Liver (tissue), 9 donors: ENCODE results near the gene ATP11A. TPM values are rescaled to one million over a fixed set of nuclear protein-coding genes. Genes with fewer than 3 reads are reported as not detected.

ENCODE experiments used
- DNase-seq: peaks from one replicate; pipeline ENCODE4 v3.0.0-alpha.2; 2017; ENCODE audit warnings: low spot score
- H3K27ac ChIP-seq, 2 donors: one replicate each; pipeline ENCODE4 v1.7.0; 2013; ENCODE audit warnings: inconsistent platforms in 2 of 2, low read length in 2 of 2, control low read depth in 1 of 2, low read depth in 1 of 2, mild to moderate bottlenecking in 1 of 2
- H3K27me3 ChIP-seq, 4 donors: one replicate each; pipeline versions ENCODE4 v1.6.1 to v1.7.0; 2013; ENCODE audit warnings: low read length in 3 of 4, inconsistent platforms in 1 of 4, mild to moderate bottlenecking in 1 of 4, moderate library complexity in 1 of 4; ENCODE audit not compliant: control insufficient read depth in 4 of 4, insufficient read depth in 4 of 4
- H3K36me3 ChIP-seq, 4 donors: one replicate each; pipeline versions ENCODE4 v1.6.1 to v1.7.0; 2013; ENCODE audit warnings: low read length in 3 of 4, mild to moderate bottlenecking in 3 of 4, low read depth in 1 of 4, moderate library complexity in 1 of 4; ENCODE audit not compliant: control insufficient read depth in 4 of 4, insufficient read depth in 3 of 4
- H3K4me1 ChIP-seq, 4 donors: one replicate each; pipeline versions ENCODE4 v1.6.1 to v1.7.0; 2013; ENCODE audit warnings: low read length in 3 of 4, mild to moderate bottlenecking in 3 of 4, moderate library complexity in 1 of 4; ENCODE audit not compliant: control insufficient read depth in 4 of 4, insufficient read depth in 4 of 4
- H3K4me3 ChIP-seq, 3 donors: one replicate each; pipeline versions ENCODE4 v1.6.1 to v1.7.0; 2013; ENCODE audit warnings: low read length in 3 of 3, control low read depth in 1 of 3, low read depth in 1 of 3, mild to moderate bottlenecking in 1 of 3
- H3K9ac ChIP-seq, 2 donors: one replicate each; pipeline ENCODE4 v1.7.0; 2013; ENCODE audit warnings: low read length in 2 of 2, mild to moderate bottlenecking in 2 of 2, moderate library complexity in 2 of 2, control low read depth in 1 of 2, low read depth in 1 of 2
- H3K9me3 ChIP-seq, 4 donors: one replicate each; pipeline versions ENCODE4 v1.6.1 to v1.7.0; 2013; ENCODE audit warnings: low read length in 3 of 4; ENCODE audit not compliant: control insufficient read depth in 4 of 4
- CTCF ChIP-seq: fragments of 150-350 bp; IDR thresholded peaks from 2 replicates; pipeline ENCODE4 v1.5.1; 2017; ENCODE audit warnings: improper control_type of control experiment, low read depth, low read length; ENCODE audit not compliant: missing input control
- EGR1 ChIP-seq, 2 donors: IDR thresholded peaks; 2 replicates each; pipeline ENCODE4 v1.6.1; 2016 to 2018; ENCODE audit warnings: antibody characterized with exemption in 2 of 2, low read depth in 2 of 2
- FOXA1 ChIP-seq: IDR thresholded peaks from 2 replicates; pipeline ENCODE4 v1.6.1; 2016; ENCODE audit warnings: antibody characterized with exemption
- FOXA2 ChIP-seq: IDR thresholded peaks from 2 replicates; pipeline ENCODE4 v1.6.1; 2016; ENCODE audit warnings: antibody characterized with exemption
- GABPA ChIP-seq, 2 donors: IDR thresholded peaks in 1 of 2; conservative IDR thresholded peaks in 1 of 2; 2 replicates each; pipeline ENCODE4 v1.6.1; 2016; ENCODE audit warnings: antibody characterized with exemption in 2 of 2, mild to moderate bottlenecking in 1 of 2, moderate library complexity in 1 of 2
- HNF4A ChIP-seq, 2 donors: conservative IDR thresholded peaks; 2 replicates each; pipeline ENCODE4 v1.6.1; 2016; ENCODE audit warnings: antibody characterized with exemption in 2 of 2, mild to moderate bottlenecking in 2 of 2
- HNF4G ChIP-seq: IDR thresholded peaks from 2 replicates; pipeline ENCODE4 v1.6.1; 2016; ENCODE audit warnings: antibody characterized with exemption
- JUND ChIP-seq, 2 donors: IDR thresholded peaks; 2 replicates each; pipeline ENCODE4 v1.6.1; 2016; ENCODE audit warnings: antibody characterized with exemption in 2 of 2
- MAX ChIP-seq: IDR thresholded peaks from 2 replicates; pipeline ENCODE4 v1.6.1; 2016; ENCODE audit warnings: antibody characterized with exemption
- NR2F2 ChIP-seq: IDR thresholded peaks from 2 replicates; pipeline ENCODE4 v1.6.1; 2016; ENCODE audit warnings: antibody characterized with exemption
- RAD21 ChIP-seq, 2 donors: IDR thresholded peaks; 2 replicates each; pipeline ENCODE4 v1.6.1; 2016; ENCODE audit warnings: antibody characterized with exemption in 2 of 2, mild to moderate bottlenecking in 2 of 2
- REST ChIP-seq: IDR thresholded peaks from 2 replicates; pipeline ENCODE4 v1.6.1; 2016; ENCODE audit warnings: antibody characterized with exemption, mild to moderate bottlenecking
- RXRA ChIP-seq, 2 donors: IDR thresholded peaks; 2 replicates each; pipeline ENCODE4 v1.6.1; 2017 to 2018; ENCODE audit warnings: antibody characterized with exemption in 2 of 2, mild to moderate bottlenecking in 1 of 2
- SP1 ChIP-seq: IDR thresholded peaks from 2 replicates; pipeline ENCODE4 v1.6.1; 2018; ENCODE audit warnings: antibody characterized with exemption, mild to moderate bottlenecking
- TAF1 ChIP-seq: conservative IDR thresholded peaks from 2 replicates; pipeline ENCODE4 v1.6.1; 2016; ENCODE audit warnings: antibody characterized with exemption, mild to moderate bottlenecking
- YY1 ChIP-seq: IDR thresholded peaks from 2 replicates; pipeline ENCODE4 v1.6.1; 2016; ENCODE audit warnings: antibody characterized with exemption, mild to moderate bottlenecking
- WGBS: extraction: QIAGEN DNeasy Blood & Tissue Kit; methylation state at CpG from one replicate; pipeline ENCODE4 v1.1.7; 2013; 5-methylcytosine and 5-hydroxymethylcytosine counted together
- polyA plus RNA-seq, 2 donors: library from polyadenylated mRNA; stranded (reverse) in 1 of 2; unstranded in 1 of 2; fragments of 200-250 nt in 1 of 2; fragments of >200 nt in 1 of 2; fragmentation: Nextera tagmentation in 1 of 2; extraction: Ambion mirVana in 1 of 2; gene quantifications; one replicate each; pipeline versions ENCODE4 v1.2.1 to v1.2.3, GENCODE V29; 2013 to 2015
- total RNA-seq, 2 donors: library from RNA; depleted of rRNA; stranded (reverse); fragments of >200 nt; gene quantifications; one replicate each; pipeline ENCODE4 v1.2.3, GENCODE V29; 2014
- donor health status: healthy.
- donor health status: healthy.
- donor health status: healthy.
- donor health status: healthy.
- donor health status: healthy.

Gene ATP11A
- total and polyA plus RNA-seq, 4 donors: 8.7 to 27.9 (median 13.8) TPM

GRCh38 chr13:112821340-112822055 is 131.7 kb downstream of the ATP11A start:
- WGBS: 91% methylated on average over 19 of the region's 19 CpGs
- Histone ChIP-seq H3K9ac (no peak overlapping the region), H3K27ac (no peak overlapping the region), H3K4me3 (no peak overlapping the region), H3K4me1 (no peaks in the 10 kb centered on the region), H3K36me3 (peaks cover 11 to 59% (median 41%) of the 10 kb centered on the region in 4 donors), H3K9me3 (no peaks in the 10 kb centered on the region), H3K27me3 (no peaks in the 10 kb centered on the region)
- no peak for TF ChIP-seq HNF4G
- TF ChIP-seq FOXA1: no peak
- no peak for TF ChIP-seq SP1
- TF ChIP-seq YY1: no peak
- TF ChIP-seq CTCF: no peak
- TF ChIP-seq RAD21 (IDR thresholded peaks at IDR 0.05): no peak
- TF ChIP-seq EGR1 (IDR thresholded peaks at IDR 0.05; ENCODE audit: low read depth in 2 of 2): no peak
- no peak for DNase-seq

GRCh38 chr13:112822851-112823250 is 133.0 kb downstream of the ATP11A start:
- peaks cover 13 to 62% (median 44%) of the 10 kb centered on the region in 4 donors for H3K36me3 ChIP-seq
- H3K9me3 ChIP-seq: no peaks in the 10 kb centered on the region
- TF ChIP-seq JUND (IDR thresholded peaks at IDR 0.05) (no peak), EGR1 (IDR thresholded peaks at IDR 0.05; ENCODE audit: low read depth in 2 of 2) (no peak), SP1 (no peak), HNF4G (no peak), CTCF (no peak), FOXA2 (no peak), RXRA (IDR thresholded peaks at IDR 0.05) (no peak), FOXA1 (no peak), TAF1 (no peak), HNF4A (conservative IDR thresholded peaks at IDR 0.05) (no peak), REST (no peak), YY1 (no peak), RAD21 (IDR thresholded peaks at IDR 0.05) (no peak), MAX (no peak), GABPA (IDR thresholded peaks at IDR 0.05 in 1 of 2, conservative IDR thresholded peaks at IDR 0.05 in 1 of 2) (no peak), NR2F2 (no peak)
- DNase-seq: no peak
- 95% methylated on average over 11 of the region's 11 CpGs for WGBS
- no peaks in the 10 kb centered on the region for H3K4me1 ChIP-seq
- H3K4me3 ChIP-seq: no peak overlapping the region
- H3K9ac ChIP-seq: no peak overlapping the region
- H3K27ac ChIP-seq: no peak overlapping the region
- H3K27me3 ChIP-seq: no peaks in the 10 kb centered on the region
